C4-2B (cell line): Measurements from ENCODE around the gene CDH23.

Source experiments
- H3K27ac ChIP-seq: fragments of 450-650 bp; 2 replicates; pipeline ENCODE4 v1.5.1; 2017
- CTCF ChIP-seq: fragments of 450-650 bp; conservative IDR thresholded peaks from 2 replicates; pipeline ENCODE4 v1.5.1; 2017; ENCODE audit warnings: mild to moderate bottlenecking
- ZFX ChIP-seq: fragments of 450-650 bp; IDR thresholded peaks from 2 replicates; pipeline ENCODE4 v1.6.1; 2017

Gene CDH23

GRCh38 chr10:71656220-71656619 lies 259.5 kb downstream of the CDH23 start:
- TF ChIP-seq CTCF (no peak), ZFX (no peak)
- no peak overlapping the region for H3K27ac ChIP-seq

GRCh38 chr10:71657604-71658466 lies 261.1 kb downstream of the CDH23 start:
- H3K27ac ChIP-seq: no peak overlapping the region

GRCh38 chr10:71658467-71658745 lies 261.7 kb downstream of the CDH23 start:
- no peak for TF ChIP-seq ZFX
- no peak for TF ChIP-seq CTCF
- no peak overlapping the region for H3K27ac ChIP-seq

More at GRCh38 chr10:71657604-71658466, 261.1 kb downstream of the CDH23 start:
- TF ChIP-seq ZFX (no peak), CTCF (no peak)

GRCh38 chr10:71659111-71659634 lies 262.5 kb downstream of the CDH23 start:
- H3K27ac ChIP-seq: no peak overlapping the region
- TF ChIP-seq CTCF: no peak
- no peak for TF ChIP-seq ZFX

- no peak for TF ChIP-seq CTCF
- no peak for TF ChIP-seq ZFX
- no peak overlapping the region for H3K27ac ChIP-seq
Measured at GRCh38 chr10:71659737-71660136, 263.0 kb downstream of the CDH23 start.

- no peak for TF ChIP-seq ZFX
- no peak for TF ChIP-seq CTCF
Measured at GRCh38 chr10:71660313-71660712, 263.6 kb downstream of the CDH23 start.

GRCh38 chr10:71661060-71661622 lies 264.4 kb downstream of the CDH23 start:
- no peak overlapping the region for H3K27ac ChIP-seq
- TF ChIP-seq CTCF (no peak), ZFX (no peak)

More at GRCh38 chr10:71660313-71660712, 263.6 kb downstream of the CDH23 start:
- no peak overlapping the region for H3K27ac ChIP-seq
